SU-DHL-6 (cell line): ENCODE data around the gene TNFRSF4.

Experiments used
- H2AFZ ChIP-seq: fragments of 200-600 bp; sonication (generic); 2 replicates; pipeline ENCODE4 v1.6.1; 2014; ENCODE audit warnings: low read depth, mild to moderate bottlenecking, moderate library complexity, mixed read lengths, antibody characterized with exemption, low read length; ENCODE audit not compliant: severe bottlenecking
- H3F3A ChIP-seq: fragments of 200-600 bp; shearing (Covaris generic); 2 replicates; pipeline ENCODE4 v1.6.0; 2016; ENCODE audit warnings: antibody characterized with exemption, mild to moderate bottlenecking; ENCODE audit not compliant: insufficient read depth
- H3K27ac ChIP-seq: fragments of 200-600 bp; sonication (generic); 2 replicates; pipeline ENCODE4 v1.5.1; 2016; ENCODE audit warnings: low read depth, mild to moderate bottlenecking, low read length, moderate library complexity, mixed read lengths
- H3K27me3 ChIP-seq: fragments of 200-600 bp; sonication (generic), shearing (Covaris generic); 2 replicates; pipeline ENCODE4 v1.6.0; 2014; ENCODE audit warnings: mild to moderate bottlenecking, low read length
- H3K36me3 ChIP-seq: fragments of 200-600 bp; sonication (generic); 2 replicates; pipeline ENCODE4 v1.6.1; 2014; ENCODE audit warnings: mild to moderate bottlenecking, low read length, mixed read lengths
- H3K4me2 ChIP-seq: fragments of 300-600, 200-600 bp; shearing (Covaris generic), sonication (generic); 2 replicates; pipeline ENCODE4 v1.6.0; 2014; ENCODE audit warnings: low read length, low read depth, mild to moderate bottlenecking; ENCODE audit not compliant: poor library complexity, severe bottlenecking
- H3K4me3 ChIP-seq: fragments of 200-600 bp; sonication (generic); 2 replicates; pipeline ENCODE4 v1.5.1; 2014; ENCODE audit warnings: antibody characterized with exemption, low read length, mild to moderate bottlenecking, mixed read lengths; ENCODE audit not compliant: insufficient read depth, poor library complexity, severe bottlenecking
- H3K79me2 ChIP-seq: fragments of 200-600 bp; sonication (generic); 2 replicates; pipeline ENCODE4 v1.6.1; 2014; ENCODE audit warnings: mild to moderate bottlenecking, low read length, moderate library complexity; ENCODE audit not compliant: insufficient read depth
- H3K9ac ChIP-seq: fragments of 200-600 bp; sonication (generic); 2 replicates; pipeline ENCODE4 v1.7.0; 2014; ENCODE audit warnings: mild to moderate bottlenecking, low read length
- H3K9me2 ChIP-seq: fragments of 200-600 bp; sonication (generic); replicated peaks from 2 replicates; pipeline ENCODE4 v1.6.1; 2014; ENCODE audit warnings: low read length; ENCODE audit not compliant: insufficient read depth
- H3K9me3 ChIP-seq: fragments of 200-600 bp; sonication (generic); 2 replicates; pipeline ENCODE4 v1.6.1; 2014; ENCODE audit warnings: low read length, mixed read lengths; ENCODE audit not compliant: insufficient read depth
- H4K20me1 ChIP-seq: fragments of 200-600 bp; sonication (generic); 2 replicates; pipeline ENCODE4 v1.6.1; 2014; ENCODE audit warnings: low read depth, mild to moderate bottlenecking, antibody characterized with exemption, low read length, moderate library complexity, mixed read lengths
- EZH2phosphoT487 ChIP-seq: fragments of 200-600 bp; sonication (generic), shearing (Covaris generic); conservative IDR thresholded peaks from 2 replicates; pipeline ENCODE4 v1.6.1; 2018; ENCODE audit warnings: mild to moderate bottlenecking, antibody characterized with exemption, low read length, moderate library complexity, mixed read lengths
- TF ChIP-seq, protein P1 (sequence below): fragments of 200-600 bp; sonication (generic); IDR thresholded peaks from one replicate; pipeline ENCODE4 v1.5.1; 2017; ENCODE audit warnings: antibody characterized with exemption, mild to moderate bottlenecking, low read length, moderate library complexity; ENCODE audit not compliant: insufficient read depth, poor library complexity, severe bottlenecking

TNFRSF4 gene

GRCh38 chr1:1242461-1243265, 28.7 kb upstream of the TNFRSF4 start:
- no peak overlapping the region for H2AFZ ChIP-seq
- H3K9me2 ChIP-seq = no peaks in the 10 kb centered on the region
- H3K27ac ChIP-seq = no peak overlapping the region
- H3K27me3 ChIP-seq = no peaks in the 10 kb centered on the region
- no peaks in the 10 kb centered on the region for H3K9me3 ChIP-seq
- H3K36me3 ChIP-seq = no peaks in the 10 kb centered on the region
- no peak overlapping the region for H3K9ac ChIP-seq
- H4K20me1 ChIP-seq = no peaks in the 10 kb centered on the region
- no peak overlapping the region for H3K4me3 ChIP-seq
- TF ChIP-seq EZH2phosphoT487 = no peak
- TF ChIP-seq, protein P1, sequence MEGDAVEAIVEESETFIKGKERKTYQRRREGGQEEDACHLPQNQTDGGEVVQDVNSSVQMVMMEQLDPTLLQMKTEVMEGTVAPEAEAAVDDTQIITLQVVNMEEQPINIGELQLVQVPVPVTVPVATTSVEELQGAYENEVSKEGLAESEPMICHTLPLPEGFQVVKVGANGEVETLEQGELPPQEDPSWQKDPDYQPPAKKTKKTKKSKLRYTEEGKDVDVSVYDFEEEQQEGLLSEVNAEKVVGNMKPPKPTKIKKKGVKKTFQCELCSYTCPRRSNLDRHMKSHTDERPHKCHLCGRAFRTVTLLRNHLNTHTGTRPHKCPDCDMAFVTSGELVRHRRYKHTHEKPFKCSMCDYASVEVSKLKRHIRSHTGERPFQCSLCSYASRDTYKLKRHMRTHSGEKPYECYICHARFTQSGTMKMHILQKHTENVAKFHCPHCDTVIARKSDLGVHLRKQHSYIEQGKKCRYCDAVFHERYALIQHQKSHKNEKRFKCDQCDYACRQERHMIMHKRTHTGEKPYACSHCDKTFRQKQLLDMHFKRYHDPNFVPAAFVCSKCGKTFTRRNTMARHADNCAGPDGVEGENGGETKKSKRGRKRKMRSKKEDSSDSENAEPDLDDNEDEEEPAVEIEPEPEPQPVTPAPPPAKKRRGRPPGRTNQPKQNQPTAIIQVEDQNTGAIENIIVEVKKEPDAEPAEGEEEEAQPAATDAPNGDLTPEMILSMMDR = no peak
- no peaks in the 10 kb centered on the region for H3K79me2 ChIP-seq
- H3F3A ChIP-seq = no peaks in the 10 kb centered on the region
- no peak overlapping the region for H3K4me2 ChIP-seq

GRCh38 chr1:1241588-1242219, 27.8 kb upstream of the TNFRSF4 start:
- H3K9ac ChIP-seq = no peak overlapping the region
- no peaks in the 10 kb centered on the region for H4K20me1 ChIP-seq
- H3K9me3 ChIP-seq = no peaks in the 10 kb centered on the region
- H3K4me2 ChIP-seq = no peak overlapping the region
- H2AFZ ChIP-seq = no peak overlapping the region
- no peaks in the 10 kb centered on the region for H3K9me2 ChIP-seq
- no peak overlapping the region for H3K4me3 ChIP-seq
- no peaks in the 10 kb centered on the region for H3F3A ChIP-seq
- H3K36me3 ChIP-seq = no peaks in the 10 kb centered on the region
- H3K27ac ChIP-seq = no peak overlapping the region
- no peaks in the 10 kb centered on the region for H3K27me3 ChIP-seq
- no peaks in the 10 kb centered on the region for H3K79me2 ChIP-seq
- TF ChIP-seq EZH2phosphoT487 = no peak
- TF ChIP-seq, protein P1 = no peak

DNA sequence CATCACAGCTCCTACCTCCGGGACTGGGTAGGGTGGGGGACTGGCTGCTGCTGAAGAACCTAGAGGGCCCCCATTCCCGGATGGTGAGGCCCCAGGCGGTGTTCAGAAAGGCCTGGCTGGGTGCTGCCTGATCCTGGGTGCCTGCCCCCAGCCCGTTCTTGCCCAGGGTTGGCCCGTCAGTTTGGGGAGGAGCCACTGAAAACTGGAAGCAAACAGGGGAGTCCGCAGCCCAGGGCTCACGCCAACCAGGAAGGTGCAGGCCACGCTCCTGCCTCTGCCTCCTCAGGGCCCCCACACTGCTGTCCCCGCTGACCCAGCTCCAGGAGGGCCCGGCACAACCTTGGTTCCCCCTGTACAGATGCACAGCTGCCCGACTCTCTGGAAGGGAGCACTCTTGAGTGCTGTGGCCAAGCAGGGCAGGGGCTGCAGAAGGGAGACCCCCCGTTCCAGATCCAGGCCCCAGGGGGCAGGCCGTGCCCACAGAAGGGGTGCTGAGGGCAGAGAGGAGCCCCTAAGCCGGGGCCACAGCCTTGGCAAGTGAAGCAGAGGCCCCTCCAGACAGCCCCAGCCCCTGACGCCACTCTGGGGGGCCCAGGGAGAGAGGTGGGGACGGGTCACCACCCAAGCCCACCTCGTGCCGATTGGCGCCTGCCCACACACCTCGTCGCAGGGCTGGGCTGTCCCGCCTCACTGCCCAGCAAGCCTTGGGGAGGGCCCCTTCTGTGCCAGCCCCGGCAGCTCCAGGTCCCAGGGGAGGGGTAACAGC, 27.1 kb upstream of the TNFRSF4 start:
- Histone ChIP-seq H3K36me3 (no peaks in the 10 kb centered on the region), H3K9me2 (no peaks in the 10 kb centered on the region), H2AFZ (no peak overlapping the region), H3K27me3 (no peaks in the 10 kb centered on the region), H3F3A (no peaks in the 10 kb centered on the region), H3K4me2 (no peak overlapping the region), H3K9ac (no peak overlapping the region), H3K9me3 (no peaks in the 10 kb centered on the region), H3K4me3 (no peak overlapping the region), H3K79me2 (no peaks in the 10 kb centered on the region), H3K27ac (no peak overlapping the region), H4K20me1 (no peaks in the 10 kb centered on the region)
- no peak for TF ChIP-seq EZH2phosphoT487
- TF ChIP-seq, protein P1 = no peak
